Left lung (tissue), 10 donors: ENCODE measurements around the gene NCKAP1. TPM values are rescaled to one million over a fixed set of nuclear protein-coding genes. Genes with fewer than 3 reads are reported as not detected.

ENCODE experiments used
- ATAC-seq: fragments of 200-7000 bp; cut with Tn5 transposase; one replicate; pipeline ENCODE4 v1.9.1; 2020; ENCODE audit warnings: moderate library complexity
- DNase-seq, 4 donors: peaks; one replicate each; pipeline ENCODE4 v3.0.0-alpha.2; 2013 to 2020
- H3K27ac ChIP-seq, 2 donors: fragments of 200-600 bp; sonication (generic) in 1 of 2; one replicate each; pipeline versions ENCODE4 v1.5.0 to v1.8.0; 2020 to 2021
- H3K27me3 ChIP-seq, 2 donors: fragments of 200-600 bp; sonication (generic) in 1 of 2; one replicate each; pipeline versions ENCODE4 v1.5.0 to v1.8.0; 2020 to 2021
- H3K36me3 ChIP-seq, 2 donors: fragments of 200-600 bp; sonication (generic) in 1 of 2; one replicate each; pipeline versions ENCODE4 v1.5.0 to v1.8.0; 2020 to 2021
- H3K4me1 ChIP-seq, 2 donors: fragments of 200-600 bp; one replicate each; pipeline ENCODE4 v1.8.0; 2021
- H3K4me3 ChIP-seq, 2 donors: fragments of 200-600 bp; sonication (generic) in 1 of 2; one replicate each; pipeline versions ENCODE4 v1.5.0 to v1.8.0; 2020 to 2021; ENCODE audit warnings: mild to moderate bottlenecking in 1 of 2
- H3K9me3 ChIP-seq, 2 donors: fragments of 200-600 bp; sonication (generic) in 1 of 2; one replicate each; pipeline versions ENCODE4 v1.5.0 to v1.8.0; 2020 to 2021
- intact Hi-C, 2 donors: fragments of 100-400 bp; cut with DNase I; formaldehyde crosslinking; loops; one replicate each; pipeline versions ENCODE4 v1.11.2 to v1.14.2; 2022
- polyA plus RNA-seq, 6 donors: library from polyadenylated mRNA; unstranded; fragments of 120-200 nt; gene quantifications; one replicate each; pipeline ENCODE4 v1.2.1, GENCODE V29; 2013; ENCODE audit not compliant: insufficient read length in 6 of 6
- total RNA-seq, 2 donors: library from RNA; stranded (reverse); fragmentation: NEBNext Ultra II Directional; extraction: Animal tissue kit (Norgen Biotek cat#: 25700); gene quantifications; one replicate each; pipeline ENCODE4 v1.2.1, GENCODE V29; 2021
- TF ChIP-seq, protein P1 (sequence below), 2 donors: fragments of 200-600 bp; sonication (generic) in 1 of 2; IDR thresholded peaks; one replicate each; pipeline versions ENCODE4 v1.5.0 to v1.8.0; 2021; ENCODE audit warnings: antibody characterized with exemption in 2 of 2
- donor health status: DM: no; HTN: yes; CAD: no.
- donor health status: DM: no; HTN: no; CAD: no.

NCKAP1 gene
- total and polyA plus RNA-seq, 8 donors = 98.3 to 128 (median 117) TPM

DNA sequence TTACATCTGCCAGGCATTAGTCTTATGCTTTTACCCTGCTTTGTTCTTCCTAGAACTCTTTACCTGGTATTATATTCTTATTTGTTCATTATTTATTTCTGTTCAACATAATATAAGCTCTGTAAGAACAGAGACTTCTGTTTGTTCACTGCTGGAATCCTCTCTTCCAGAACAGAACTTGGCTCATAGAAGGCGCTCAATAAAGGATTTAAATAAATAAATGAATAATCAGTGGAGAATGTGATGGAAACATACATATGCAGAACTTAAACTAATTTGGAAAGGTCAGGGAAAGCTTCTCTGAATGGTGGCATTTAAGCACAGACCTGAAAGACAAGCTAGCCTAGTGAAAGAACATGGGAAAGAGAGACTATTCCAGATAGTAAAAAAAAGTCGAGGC lies 24.3 kb downstream of the NCKAP1 start:
- ATAC-seq (no peak), DNase-seq (no peak)
- Histone ChIP-seq H3K4me3 (no peak overlapping the region), H3K27me3 (no peaks in the 10 kb centered on the region), H3K36me3 (no peaks in the 10 kb centered on the region), H3K4me1 (no peaks in the 10 kb centered on the region), H3K27ac (no peak overlapping the region), H3K9me3 (no peaks in the 10 kb centered on the region)
- TF ChIP-seq, protein P1, sequence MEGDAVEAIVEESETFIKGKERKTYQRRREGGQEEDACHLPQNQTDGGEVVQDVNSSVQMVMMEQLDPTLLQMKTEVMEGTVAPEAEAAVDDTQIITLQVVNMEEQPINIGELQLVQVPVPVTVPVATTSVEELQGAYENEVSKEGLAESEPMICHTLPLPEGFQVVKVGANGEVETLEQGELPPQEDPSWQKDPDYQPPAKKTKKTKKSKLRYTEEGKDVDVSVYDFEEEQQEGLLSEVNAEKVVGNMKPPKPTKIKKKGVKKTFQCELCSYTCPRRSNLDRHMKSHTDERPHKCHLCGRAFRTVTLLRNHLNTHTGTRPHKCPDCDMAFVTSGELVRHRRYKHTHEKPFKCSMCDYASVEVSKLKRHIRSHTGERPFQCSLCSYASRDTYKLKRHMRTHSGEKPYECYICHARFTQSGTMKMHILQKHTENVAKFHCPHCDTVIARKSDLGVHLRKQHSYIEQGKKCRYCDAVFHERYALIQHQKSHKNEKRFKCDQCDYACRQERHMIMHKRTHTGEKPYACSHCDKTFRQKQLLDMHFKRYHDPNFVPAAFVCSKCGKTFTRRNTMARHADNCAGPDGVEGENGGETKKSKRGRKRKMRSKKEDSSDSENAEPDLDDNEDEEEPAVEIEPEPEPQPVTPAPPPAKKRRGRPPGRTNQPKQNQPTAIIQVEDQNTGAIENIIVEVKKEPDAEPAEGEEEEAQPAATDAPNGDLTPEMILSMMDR (IDR thresholded peaks at IDR 0.05) = no peak
- intact Hi-C loops = no loop called here

DNA sequence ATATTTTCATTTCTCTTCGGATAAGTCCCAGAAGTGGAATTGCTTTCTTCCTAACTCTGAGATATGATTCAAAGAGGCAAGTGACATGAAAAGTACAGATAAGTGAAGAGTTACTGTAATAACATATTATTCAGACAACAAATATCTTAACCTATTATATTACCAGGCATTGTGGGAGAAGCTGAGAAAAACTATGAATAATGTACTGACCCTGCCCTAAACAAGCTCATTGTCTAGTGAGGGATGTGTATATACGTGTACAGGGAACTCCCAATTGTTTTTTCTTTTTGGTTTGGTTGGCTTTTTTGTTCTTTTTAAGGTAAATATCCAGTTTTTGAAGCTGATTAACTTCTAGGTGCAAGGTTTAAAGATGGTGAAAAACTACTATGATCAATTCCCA lies 26.5 kb downstream of the NCKAP1 start:
- intact Hi-C loops = no loop called here
- no peak for ATAC-seq
- no peaks in the 10 kb centered on the region for H3K27me3 ChIP-seq
- H3K36me3 ChIP-seq = no peaks in the 10 kb centered on the region
- H3K27ac ChIP-seq = no peak overlapping the region
- TF ChIP-seq, protein P1 (IDR thresholded peaks at IDR 0.05) = no peak
- H3K4me3 ChIP-seq = no peak overlapping the region
- H3K4me1 ChIP-seq = no peaks in the 10 kb centered on the region
- H3K9me3 ChIP-seq = no peaks in the 10 kb centered on the region
- no peak for DNase-seq

DNA sequence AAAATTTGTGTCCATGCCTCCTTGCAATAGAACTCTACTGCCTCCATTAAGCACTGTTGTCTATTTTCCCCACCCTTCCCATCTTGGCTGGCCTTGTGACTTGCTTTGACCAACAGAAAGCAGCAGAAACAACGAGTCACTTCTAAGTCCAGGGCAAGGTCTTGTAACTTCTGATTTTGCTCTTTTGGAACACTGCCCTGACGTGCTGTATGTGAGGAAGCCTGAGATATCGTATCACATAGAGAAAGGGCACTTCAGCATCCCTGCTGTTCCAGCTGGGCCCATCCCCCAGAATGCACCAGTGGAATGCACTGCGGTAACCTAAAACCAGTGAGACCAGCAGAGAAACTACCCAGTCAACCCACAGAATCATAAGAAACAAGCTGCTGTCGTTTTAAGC lies 28.1 kb downstream of the NCKAP1 start:
- H3K36me3 ChIP-seq = no peaks in the 10 kb centered on the region
- H3K4me1 ChIP-seq = no peaks in the 10 kb centered on the region
- TF ChIP-seq, protein P1 (IDR thresholded peaks at IDR 0.05) = no peak
- no peaks in the 10 kb centered on the region for H3K9me3 ChIP-seq
- ATAC-seq (no peak), DNase-seq (peak in 1 of 4 donors; percentile 1)
- no peak overlapping the region for H3K27ac ChIP-seq
- H3K4me3 ChIP-seq = no peak overlapping the region
- intact Hi-C loops = no loop called here
- H3K27me3 ChIP-seq = no peaks in the 10 kb centered on the region

DNA sequence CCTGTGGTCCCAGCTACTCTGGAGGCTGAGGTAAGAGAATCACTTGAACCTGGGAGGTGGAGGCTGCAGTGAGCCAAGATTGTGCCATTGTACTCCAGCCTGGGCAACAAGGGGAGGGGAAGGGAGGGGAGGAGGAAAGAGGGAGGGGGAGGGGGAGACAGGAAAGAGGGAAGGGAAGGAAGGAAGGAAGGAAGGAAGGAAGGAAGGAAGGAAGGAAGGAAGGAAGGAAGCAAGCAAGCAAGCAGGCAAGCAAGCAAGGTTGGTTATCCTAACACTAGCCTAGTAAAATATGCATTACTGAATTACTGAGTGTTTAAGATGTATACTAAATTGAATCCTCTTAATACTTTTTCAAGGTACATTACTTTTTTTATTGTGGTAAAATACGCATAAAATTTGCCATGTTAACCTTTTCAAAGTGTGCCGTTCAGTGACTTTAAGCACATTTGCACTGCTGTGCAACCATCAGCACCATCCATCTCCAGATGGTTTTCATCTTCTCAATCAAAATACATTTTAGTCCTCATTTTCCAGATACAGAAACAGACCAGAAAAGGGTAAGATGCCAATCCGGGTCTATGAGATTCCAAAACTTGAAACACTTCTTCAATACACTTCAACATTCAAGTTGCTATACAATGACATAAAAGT lies 28.9 kb downstream of the NCKAP1 start:
- ATAC-seq (no peak), DNase-seq (no peak)
- intact Hi-C loops = no loop called here
- TF ChIP-seq, protein P1 (IDR thresholded peaks at IDR 0.05) = no peak
- no peaks in the 10 kb centered on the region for H3K27me3 ChIP-seq
- H3K4me1 ChIP-seq = no peaks in the 10 kb centered on the region
- no peak overlapping the region for H3K27ac ChIP-seq
- H3K36me3 ChIP-seq = no peaks in the 10 kb centered on the region
- H3K9me3 ChIP-seq = no peaks in the 10 kb centered on the region
- H3K4me3 ChIP-seq = no peak overlapping the region

DNA sequence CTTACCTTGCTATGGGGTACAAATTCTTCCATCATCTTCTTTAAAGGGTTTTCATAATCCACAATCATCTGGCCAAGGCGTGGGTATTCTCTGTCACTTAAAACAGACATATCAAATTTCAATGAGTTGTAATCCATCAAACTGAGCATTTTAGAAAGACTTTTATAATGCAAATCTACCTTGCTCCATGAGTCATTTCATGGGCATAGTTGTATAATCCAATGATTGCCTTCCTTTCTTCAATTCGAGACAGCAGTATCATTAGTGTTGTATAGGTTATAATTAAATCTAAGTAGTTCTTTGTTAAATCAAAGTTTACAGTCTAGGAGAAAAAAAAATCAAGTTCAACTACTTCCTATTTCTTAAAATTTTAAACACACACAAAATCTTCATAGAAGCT lies 36.3 kb downstream of the NCKAP1 start:
- Histone ChIP-seq H3K36me3 (peaks cover 0 to 19% of the 10 kb centered on the region in 2 donors), H3K9me3 (no peaks in the 10 kb centered on the region), H3K27me3 (no peaks in the 10 kb centered on the region), H3K4me3 (no peak overlapping the region), H3K27ac (no peak overlapping the region), H3K4me1 (no peaks in the 10 kb centered on the region)
- TF ChIP-seq, protein P1 (IDR thresholded peaks at IDR 0.05) = no peak
- ATAC-seq (no peak), DNase-seq (no peak)
- intact Hi-C loops = no loop called here
